Omental fat pad (tissue), 4 donors: Measurements from ENCODE around the gene FAM219A. TPM values are rescaled to one million over a fixed set of nuclear protein-coding genes. Genes with fewer than 3 reads are reported as not detected.
"Not testable (repeated sequence)": the region's sequence is repeated elsewhere in the genome, so short reads cannot be mapped to it uniquely, and the experiment has no call there.

Source experiments
- ATAC-seq: fragments of 150-250 bp; one replicate; pipeline ENCODE4 v1.9.1; 2016; ENCODE audit warnings: mild to moderate bottlenecking, moderate library complexity; ENCODE audit not compliant: low FRiP score
- DNase-seq: peaks from one replicate; pipeline ENCODE4 v3.0.0-alpha.2; 2019; ENCODE audit warnings: low spot score
- CTCF ChIP-seq, 3 donors: fragments of 450-650 bp; IDR thresholded peaks; one replicate each; pipeline ENCODE4 v1.5.1; 2016 to 2017; ENCODE audit warnings: antibody characterized with exemption in 3 of 3, mild to moderate bottlenecking in 3 of 3, moderate library complexity in 2 of 3
- total RNA-seq, 4 donors: library from RNA; depleted of rRNA; stranded (reverse); fragments of >200 nt; gene quantifications; one replicate each; pipeline ENCODE4 v1.1.0, GENCODE V29; 2016

Gene FAM219A
- total RNA-seq, 4 donors from 2014 or later, result 6.7 to 16.4 (median 13.6) TPM

GRCh38 chr9:34450644-34451043, 7.7 kb downstream of the FAM219A start:
- no peak for DNase-seq
- ATAC-seq, result no peak
- TF ChIP-seq CTCF (IDR thresholded peaks at IDR 0.05), result no peak

DNA sequence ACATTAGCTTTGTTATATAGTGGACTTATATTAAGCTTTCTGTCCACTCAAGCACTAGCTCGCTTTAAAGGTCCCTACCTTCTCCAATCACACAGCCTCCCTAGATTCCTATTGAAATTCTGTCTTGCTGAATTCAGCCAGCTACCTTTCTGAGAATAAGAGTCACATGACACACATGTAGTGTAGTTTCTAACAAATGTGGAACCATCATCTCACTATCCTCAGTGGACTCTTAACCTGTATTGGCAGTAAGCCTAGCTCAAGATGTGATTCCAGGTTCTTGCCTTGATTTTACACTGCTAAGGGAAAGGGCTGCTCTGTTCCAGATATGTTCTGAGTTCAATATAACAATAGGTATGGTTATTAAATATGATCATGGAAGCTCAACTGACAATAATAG, 11.4 kb downstream of the FAM219A start:
- DNase-seq (no peak), ATAC-seq (no peak)
- TF ChIP-seq CTCF (IDR thresholded peaks at IDR 0.05), result no peak

GRCh38 chr9:34446468-34446891, 11.9 kb downstream of the FAM219A start:
- no peak for DNase-seq
- no peak for TF ChIP-seq CTCF (IDR thresholded peaks at IDR 0.05)
- ATAC-seq, result no peak

DNA sequence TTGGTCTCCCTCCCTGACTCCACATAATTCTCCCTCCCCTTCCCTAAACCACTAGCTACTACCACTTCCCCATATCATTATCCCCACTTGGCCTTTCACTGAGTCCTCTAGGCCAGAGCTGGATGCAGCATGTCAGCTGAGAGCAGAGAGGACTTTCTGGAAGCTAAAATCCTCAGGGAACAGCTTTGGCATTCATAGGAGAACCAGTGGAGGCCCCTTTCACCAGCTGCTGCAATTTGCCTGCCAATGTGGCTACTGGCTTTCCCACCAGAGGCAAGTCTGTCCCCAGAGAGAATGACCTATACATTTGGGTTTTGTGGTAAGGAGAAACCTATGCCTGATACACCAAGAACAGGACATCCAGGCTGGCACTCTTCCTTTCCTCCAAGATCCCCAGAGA, 14.4 kb downstream of the FAM219A start:
- ATAC-seq (no peak), DNase-seq (no peak)
- TF ChIP-seq CTCF (IDR thresholded peaks at IDR 0.05), result no peak

DNA sequence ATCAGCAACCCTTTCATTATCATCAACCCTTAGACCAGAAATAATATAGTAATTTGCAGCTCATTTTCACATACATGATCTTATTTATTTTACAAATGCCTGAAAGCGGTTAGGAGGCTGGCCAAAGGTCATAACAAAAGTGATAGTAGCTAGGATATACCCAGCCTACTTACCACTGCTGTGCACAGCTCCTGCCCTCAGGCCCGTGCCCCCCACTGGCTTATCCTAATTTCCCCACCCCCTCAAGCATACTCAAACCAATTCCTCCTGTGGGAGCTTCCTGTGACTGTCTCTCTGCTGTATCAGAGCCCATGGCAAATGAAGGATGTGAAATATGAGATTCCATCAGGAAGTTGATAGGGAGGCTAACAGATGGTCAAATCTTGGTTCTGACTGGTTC, 14.8 kb downstream of the FAM219A start:
- ATAC-seq (no peak), DNase-seq (no peak)
- no peak for TF ChIP-seq CTCF (IDR thresholded peaks at IDR 0.05)

GRCh38 chr9:34442770-34443169, 15.6 kb downstream of the FAM219A start:
- DNase-seq, result no peak
- no peak for TF ChIP-seq CTCF (IDR thresholded peaks at IDR 0.05)
- no peak for ATAC-seq

DNA sequence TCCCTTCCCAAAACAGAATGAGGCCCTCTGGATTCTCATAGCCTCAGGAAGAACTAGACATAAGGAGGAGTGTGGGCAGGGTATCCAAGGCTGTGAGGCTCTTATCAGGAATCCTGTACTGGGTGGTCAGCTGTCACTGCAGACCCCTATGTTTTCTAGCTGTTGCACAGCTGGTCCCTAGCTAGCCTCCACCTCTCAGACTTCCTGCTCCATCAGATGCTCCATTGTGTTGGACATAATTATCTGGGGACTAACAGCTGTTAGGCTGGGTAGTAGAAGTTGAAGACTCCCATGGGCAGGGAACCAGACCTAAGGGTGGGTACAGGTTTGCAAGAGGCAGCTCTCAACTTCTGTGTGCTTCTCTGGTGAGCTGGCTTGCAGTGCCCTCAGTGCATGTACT, 18.4 kb downstream of the FAM219A start:
- DNase-seq, result no peak
- ATAC-seq, result no peak
- no peak for TF ChIP-seq CTCF (IDR thresholded peaks at IDR 0.05)

GRCh38 chr9:34438465-34438864, 19.9 kb downstream of the FAM219A start:
- DNase-seq, ATAC-seq: not testable (repeated sequence)

DNA sequence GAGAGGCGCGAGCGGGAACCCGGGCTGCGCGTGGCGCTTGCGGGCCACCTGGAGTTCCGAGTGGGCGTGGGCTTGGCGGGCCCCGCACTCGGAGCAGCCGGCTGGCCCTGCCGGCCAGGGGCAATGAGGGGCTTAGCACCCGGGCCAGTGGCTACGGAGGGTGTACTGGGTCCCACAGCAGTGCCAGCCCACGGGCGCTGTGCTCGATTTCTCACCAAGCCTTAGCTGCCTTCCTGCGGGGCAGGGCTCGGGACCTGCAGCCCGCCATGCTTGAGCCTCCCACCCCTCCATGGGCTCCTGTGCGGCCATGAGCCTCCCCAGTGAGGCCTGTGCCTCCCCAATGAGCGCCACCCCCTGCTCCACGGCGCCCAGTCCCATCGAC, 20.5 kb downstream of the FAM219A start:
- not testable (repeated sequence) for DNase-seq, ATAC-seq
